ENCODE measurements around the gene TMC6.
A peak's percentile ranks its signal among the peaks of the same experiment; 100 is the strongest.

The TMC6 gene

GRCh38 chr17:78172249-78173051 lies 43.9 kb upstream of the TMC6 start:
- no peak for TF ChIP-seq ZFX (IDR thresholded peaks at IDR 0.05)
- TF ChIP-seq, protein P1, sequence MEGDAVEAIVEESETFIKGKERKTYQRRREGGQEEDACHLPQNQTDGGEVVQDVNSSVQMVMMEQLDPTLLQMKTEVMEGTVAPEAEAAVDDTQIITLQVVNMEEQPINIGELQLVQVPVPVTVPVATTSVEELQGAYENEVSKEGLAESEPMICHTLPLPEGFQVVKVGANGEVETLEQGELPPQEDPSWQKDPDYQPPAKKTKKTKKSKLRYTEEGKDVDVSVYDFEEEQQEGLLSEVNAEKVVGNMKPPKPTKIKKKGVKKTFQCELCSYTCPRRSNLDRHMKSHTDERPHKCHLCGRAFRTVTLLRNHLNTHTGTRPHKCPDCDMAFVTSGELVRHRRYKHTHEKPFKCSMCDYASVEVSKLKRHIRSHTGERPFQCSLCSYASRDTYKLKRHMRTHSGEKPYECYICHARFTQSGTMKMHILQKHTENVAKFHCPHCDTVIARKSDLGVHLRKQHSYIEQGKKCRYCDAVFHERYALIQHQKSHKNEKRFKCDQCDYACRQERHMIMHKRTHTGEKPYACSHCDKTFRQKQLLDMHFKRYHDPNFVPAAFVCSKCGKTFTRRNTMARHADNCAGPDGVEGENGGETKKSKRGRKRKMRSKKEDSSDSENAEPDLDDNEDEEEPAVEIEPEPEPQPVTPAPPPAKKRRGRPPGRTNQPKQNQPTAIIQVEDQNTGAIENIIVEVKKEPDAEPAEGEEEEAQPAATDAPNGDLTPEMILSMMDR (conservative IDR thresholded peaks at IDR 0.05) = no peak
- H3K27ac ChIP-seq = peak overlapping the region; percentile 71

DNA sequence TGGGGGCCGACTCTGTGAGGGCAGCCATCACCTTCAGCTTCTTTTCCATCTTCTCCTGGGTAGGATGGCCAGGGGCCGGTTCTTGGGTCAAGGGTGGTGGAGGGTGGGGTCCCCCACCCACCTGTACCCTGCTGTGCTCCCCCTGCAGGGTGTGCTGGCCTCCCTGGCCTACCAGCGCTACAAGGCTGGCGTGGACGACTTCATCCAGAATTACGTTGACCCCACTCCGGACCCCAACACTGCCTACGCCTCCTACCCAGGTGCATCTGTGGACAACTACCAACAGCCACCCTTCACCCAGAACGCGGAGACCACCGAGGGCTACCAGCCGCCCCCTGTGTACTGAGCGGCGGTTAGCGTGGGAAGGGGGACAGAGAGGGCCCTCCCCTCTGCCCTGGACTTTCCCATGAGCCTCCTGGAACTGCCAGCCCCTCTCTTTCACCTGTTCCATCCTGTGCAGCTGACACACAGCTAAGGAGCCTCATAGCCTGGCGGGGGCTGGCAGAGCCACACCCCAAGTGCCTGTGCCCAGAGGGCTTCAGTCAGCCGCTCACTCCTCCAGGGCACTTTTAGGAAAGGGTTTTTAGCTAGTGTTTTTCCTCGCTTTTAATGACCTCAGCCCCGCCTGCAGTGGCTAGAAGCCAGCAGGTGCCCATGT lies 43.2 kb upstream of the TMC6 start:
- peak overlapping the region; percentile 96; the same call in 1 of the 2 replicates for H3K27ac ChIP-seq

- H3K27ac ChIP-seq = peak overlapping the region; percentile 96
Observed at GRCh38 chr17:78170692-78171590, 42.4 kb upstream of the TMC6 start.

GRCh38 chr17:78168903-78169793 lies 40.6 kb upstream of the TMC6 start:
- TF ChIP-seq ZFX (IDR thresholded peaks at IDR 0.05) = peak; percentile 73
- TF ChIP-seq, protein P1 (conservative IDR thresholded peaks at IDR 0.05) = no peak
- H3K27ac ChIP-seq = peak overlapping the region; percentile 96

More at GRCh38 chr17:78170692-78171590, 42.4 kb upstream of the TMC6 start:
- TF ChIP-seq, protein P1 (conservative IDR thresholded peaks at IDR 0.05) = no peak
- no peak for TF ChIP-seq ZFX (IDR thresholded peaks at IDR 0.05)

- TF ChIP-seq ZFX (IDR thresholded peaks at IDR 0.05) = peak; percentile 91; the same call in 1 of the 2 replicates
- TF ChIP-seq, protein P1 (conservative IDR thresholded peaks at IDR 0.05) = no peak
- peak within 1 kb of the TSS; percentile 96 for H3K27ac ChIP-seq
Observed at GRCh38 chr17:78168242-78168902, 39.8 kb upstream of the TMC6 start, which contains the start of gene SYNGR2. SYNGR2 (plus strand) TSS chr17:78168581; CDS start chr17:78168617, 36 bp downstream.

DNA sequence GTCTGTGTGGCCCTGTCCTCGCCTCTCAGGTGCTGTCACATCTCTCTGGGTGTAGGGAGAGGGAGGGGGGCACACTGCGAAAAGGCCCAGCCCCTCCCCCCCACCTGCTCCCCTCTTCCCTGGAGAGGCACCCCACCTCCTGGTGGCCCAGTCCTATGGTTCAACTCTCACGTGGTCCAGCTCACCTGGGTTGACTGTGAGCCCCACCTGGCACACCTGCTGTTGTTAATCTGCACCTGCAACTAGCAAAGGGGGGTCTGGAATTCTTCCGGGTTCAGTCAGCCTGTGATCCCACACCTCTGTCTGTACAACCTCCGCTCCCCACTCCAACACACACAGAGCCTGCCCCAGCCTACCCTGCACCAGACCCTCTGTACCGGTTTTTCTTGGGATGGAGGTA lies 37.9 kb upstream of the TMC6 start:
- TF ChIP-seq, protein P1 (conservative IDR thresholded peaks at IDR 0.05) = no peak
- no peak for TF ChIP-seq ZFX (IDR thresholded peaks at IDR 0.05)
- H3K27ac ChIP-seq = no peak overlapping the region
